HepG2 (cell line): ENCODE results near the gene PACS1. TPM values are rescaled to one million over a fixed set of nuclear protein-coding genes. Genes with fewer than 3 reads are reported as not detected.

ENCODE experiments used
- ATAC-seq: fragments of 200-7000 bp; cut with Tn5 transposase; 3 replicates; pipeline ENCODE4 v1.9.1; 2020; ENCODE audit warnings: mild to moderate bottlenecking, moderate library complexity
- BruUV-seq: library from RNA; stranded (reverse); fragments of 400-500 nt; replicated peaks from 2 replicates; lab custom pipeline; 2021; lab: Mats Ljungman, UMichigan
- CTCF ChIA-PET: fragments of 300-600 bp; formaldehyde crosslinking; extraction: SDS; loops from one replicate; lab custom pipeline; 2021; ENCODE audit warnings: low total read pairs, inconsistent platforms, low intra/inter-chr PET ratio; lab: Yijun Ruan, JAX
- POLR2A ChIA-PET: fragments of 350-600 bp; sonication (Branson Sonifier 250); formaldehyde crosslinking; loops from one replicate; lab custom pipeline; 2020; ENCODE audit warnings: antibody characterized with exemption, inconsistent platforms; lab: Yijun Ruan, JAX
- DNase-seq: peaks from one replicate; pipeline ENCODE4 v3.0.0-alpha.2; 2015; ENCODE audit warnings: low spot score
- FAIRE-seq: peaks from 3 replicates; lab custom pipeline; 2011; peaks lifted over from hg19 to GRCh38; lab: Jason Lieb, UNC
- H2AFZ ChIP-seq: one replicate; pipeline ENCODE4 v1.6.1; 2011; ENCODE audit warnings: low read length, inconsistent platforms
- H3K27ac ChIP-seq: fragments of 300-600 bp; 3 replicates; pipeline ENCODE4 v1.8.0; 2011; ENCODE audit warnings: mixed run types, mild to moderate bottlenecking, mixed read lengths, low read length, inconsistent platforms; ENCODE audit not compliant: insufficient read depth; ENCODE audit errors: extremely low read length
- H3K27me3 ChIP-seq, 2 experiments: fragments of 200-600 bp in 1 of 2; 2 replicates in 1 of 2; 3 replicates in 1 of 2; pipeline versions ENCODE4 v1.6.0 to v1.8.0; 2011; ENCODE audit warnings: low read length in 2 of 2, mild to moderate bottlenecking in 2 of 2, moderate library complexity in 2 of 2, inconsistent platforms in 1 of 2; ENCODE audit not compliant: insufficient read depth in 2 of 2, control insufficient read depth in 1 of 2
- H3K36me3 ChIP-seq, 2 experiments: fragments of 200-600 bp in 1 of 2; replicated peaks in 1 of 2; 2 replicates in 1 of 2; 3 replicates in 1 of 2; pipeline versions ENCODE4 v1.5.1 to v1.8.0; 2011; ENCODE audit warnings: low read length in 2 of 2, inconsistent platforms in 1 of 2; ENCODE audit not compliant: insufficient read depth in 2 of 2, control insufficient read depth in 1 of 2
- H3K4me1 ChIP-seq: 2 replicates; pipeline ENCODE4 v1.5.1; 2012; ENCODE audit warnings: low read length, inconsistent platforms; ENCODE audit not compliant: insufficient read depth
- H3K4me2 ChIP-seq: 2 replicates; pipeline ENCODE4 v1.6.0; 2011; ENCODE audit warnings: low read depth, low read length, inconsistent platforms
- H3K4me3 ChIP-seq, 3 experiments: fragments of 200-600 bp in 1 of 3; sonication (generic), shearing (Covaris generic) in 1 of 3; replicated peaks in 1 of 3; 2 replicates each; pipeline ENCODE4 v1.5.1; 2011 to 2016; ENCODE audit warnings: low read length in 3 of 3, inconsistent platforms in 2 of 3, low read depth in 2 of 3, mild to moderate bottlenecking in 2 of 3, control low read depth in 1 of 3, mixed read lengths in 1 of 3; ENCODE audit not compliant: insufficient read depth in 1 of 3
- H3K79me2 ChIP-seq: one replicate; pipeline ENCODE4 v1.6.1; 2011; ENCODE audit warnings: low read length, inconsistent platforms; ENCODE audit not compliant: insufficient read depth
- H3K9ac ChIP-seq: 2 replicates; pipeline ENCODE4 v1.6.0; 2011; ENCODE audit warnings: mild to moderate bottlenecking, low read depth, low read length, inconsistent platforms; ENCODE audit not compliant: insufficient read depth
- H3K9me3 ChIP-seq: 2 replicates; pipeline ENCODE4 v1.5.1; 2012; ENCODE audit warnings: mild to moderate bottlenecking, low read length
- H4K20me1 ChIP-seq: 2 replicates; pipeline ENCODE4 v1.6.0; 2011; ENCODE audit warnings: inconsistent platforms, mild to moderate bottlenecking, low read length, moderate library complexity; ENCODE audit not compliant: insufficient read depth
- ADNP ChIP-seq: sonication (generic); formaldehyde crosslinking; IDR thresholded peaks from 2 replicates; pipeline ENCODE4 v1.4.0; 2020; ENCODE audit warnings: missing genetic modification reagents
- AHDC1 ChIP-seq: sonication (generic); formaldehyde crosslinking; IDR thresholded peaks from 2 replicates; pipeline ENCODE4 v1.5.1; 2020; ENCODE audit warnings: mild to moderate bottlenecking, missing genetic modification reagents, borderline replicate concordance
- MBNL3 ChIP-seq: fragments of 250-450 bp; sonication (Bioruptor Pico); conservative IDR thresholded peaks from 2 replicates; pipeline ENCODE4 v1.8.0; 2022; ENCODE audit warnings: mild to moderate bottlenecking, inconsistent platforms
- PATZ1 ChIP-seq: sonication (generic); formaldehyde crosslinking; IDR thresholded peaks from 2 replicates; pipeline ENCODE4 v1.4.0; 2020; ENCODE audit warnings: missing genetic modification reagents
- PAWR ChIP-seq: sonication (generic); formaldehyde crosslinking; IDR thresholded peaks from 2 replicates; pipeline ENCODE4 v1.4.0; 2020; ENCODE audit warnings: missing genetic modification reagents, mild to moderate bottlenecking, borderline replicate concordance
- RBM22 ChIP-seq: fragments of 200-400 bp; formaldehyde crosslinking; optimal IDR thresholded peaks from 2 replicates; pipeline ENCODE3; 2017; ENCODE audit warnings: mild to moderate bottlenecking, low read length, moderate library complexity
- SP4 ChIP-seq: sonication (generic); formaldehyde crosslinking; IDR thresholded peaks from 2 replicates; pipeline ENCODE4 v1.8.1; 2023; ENCODE audit warnings: mild to moderate bottlenecking, missing genetic modification reagents
- TCF12 ChIP-seq, 2 experiments: fragments of 450-650 bp in 1 of 2; sonication (generic) in 1 of 2; formaldehyde crosslinking in 1 of 2; IDR thresholded peaks; 2 replicates each; pipeline versions ENCODE4 v1.6.1 to v1.8.0; 2017 to 2022; ENCODE audit warnings: antibody characterized with exemption in 1 of 2, mild to moderate bottlenecking in 1 of 2, missing genetic modification reagents in 1 of 2, moderate library complexity in 1 of 2
- UBTF ChIP-seq: sonication (generic); formaldehyde crosslinking; IDR thresholded peaks from 2 replicates; pipeline ENCODE4 v1.4.0; 2020; ENCODE audit warnings: mild to moderate bottlenecking, missing genetic modification reagents
- YEATS4 ChIP-seq: sonication (generic); formaldehyde crosslinking; IDR thresholded peaks from 2 replicates; pipeline ENCODE4 v1.4.0; 2020; ENCODE audit warnings: missing genetic modification reagents, borderline replicate concordance
- ZMAT5 ChIP-seq: sonication (generic); formaldehyde crosslinking; IDR thresholded peaks from 2 replicates; pipeline ENCODE4 v1.5.0; 2020; ENCODE audit warnings: mild to moderate bottlenecking, low read depth, missing genetic modification reagents, borderline replicate concordance
- ZNF367 ChIP-seq: sonication (generic); formaldehyde crosslinking; IDR thresholded peaks from 2 replicates; pipeline ENCODE4 v1.4.0; 2020; ENCODE audit warnings: missing genetic modification reagents, borderline replicate concordance
- ZNF746 ChIP-seq: sonication (generic); formaldehyde crosslinking; IDR thresholded peaks from 2 replicates; pipeline ENCODE4 v1.8.0; 2022; ENCODE audit warnings: mild to moderate bottlenecking, missing genetic modification reagents
- WGBS: methylation state at CpG from one replicate; pipeline ENCODE4 v1.1.6; 2017; ENCODE audit warnings: low lambda C conversion rate; 5-methylcytosine and 5-hydroxymethylcytosine counted together
- in situ Hi-C: cut with HindIII; loops from 2 replicates; pipeline ENCODE4 v1.10.0; 2017; ENCODE audit warnings: low pct_unique_long_range_greater_than_20kb; ENCODE audit not compliant: extremely low pct_ligation_motif_present
- intact Hi-C: fragments of 100-400 bp; cut with micrococcal nuclease; formaldehyde crosslinking; loops from one replicate; pipeline ENCODE4 v1.10.0; 2022; ENCODE audit not compliant: unreplicated experiment
- polyA plus RNA-seq, 8 experiments: library from polyadenylated mRNA; depleted of rRNA in 3 of 8; stranded (reverse) in 7 of 8; unstranded in 1 of 8; fragments of >200 nt; fragmentation: Illumina TruSeq in 4 of 8; extraction: Trizol in 4 of 8; gene quantifications; 2 replicates each; pipeline versions ENCODE4 v1.2.1 to v1.2.3, GENCODE V29; 2011 to 2016; ENCODE audit warnings: low read depth in 4 of 8, missing spikeins in 1 of 8, mixed read lengths in 1 of 8; ENCODE audit not compliant: insufficient read depth in 1 of 8
- total RNA-seq, 5 experiments: library from RNA; depleted of rRNA; stranded (reverse); fragments of >200 nt; fragmentation: Illumina TruSeq; extraction: Trizol; gene quantifications; 2 replicates each; pipeline ENCODE4 v1.2.3, GENCODE V29; 2016; ENCODE audit warnings: low read depth in 1 of 5

The PACS1 gene
- total and polyA plus RNA-seq, 2 of the 13 experiments (the other 11 are each of a cell fraction or from before 2014, with no cell fraction given), result 7.6 to 8.6 TPM

- no peak for FAIRE-seq
- no peak for ATAC-seq
- ChIA-PET POLR2A (no interaction called here), CTCF (no interaction called here)
- Histone ChIP-seq H3K36me3 (no peaks in the 10 kb centered on the region), H3K4me1 (peaks cover 39% of the 10 kb centered on the region), H3K27me3 (peaks cover 0 to 41% of the 10 kb centered on the region in 2 experiments; a peak in 4 of 5 replicates), H2AFZ (no peak within 1 kb of the TSS), H3K4me3 (no peak within 1 kb of the TSS), H3K4me2 (no peak within 1 kb of the TSS), H3K9me3 (no peaks in the 10 kb centered on the region), H4K20me1 (no peaks in the 10 kb centered on the region), H3K79me2 (peaks cover 14% of the 10 kb centered on the region), H3K27ac (no peak within 1 kb of the TSS), H3K9ac (no peak within 1 kb of the TSS)
- no TSS peak for BruUV-seq
- DNase-seq, result no peak
- 55% methylated on average over 31 of the region's 39 CpGs for WGBS
- intact Hi-C loops, result no loop called here
- in situ Hi-C loops, result no loop called here
- TF ChIP-seq SP4 (CRISPR knock-in tag), result no peak
- no peak for TF ChIP-seq PAWR (CRISPR knock-in tag)
- TF ChIP-seq PATZ1 (CRISPR knock-in tag), result no peak
- TF ChIP-seq YEATS4 (CRISPR knock-in tag), result no peak
- no peak for TF ChIP-seq AHDC1 (CRISPR knock-in tag)
- no peak for TF ChIP-seq MBNL3 (CRISPR knock-in tag)
- TF ChIP-seq ZMAT5 (CRISPR knock-in tag), result no peak
- no peak for TF ChIP-seq UBTF (CRISPR knock-in tag)
- no peak for TF ChIP-seq ADNP (CRISPR knock-in tag)
- TF ChIP-seq ZNF367 (CRISPR knock-in tag), result no peak
- TF ChIP-seq RBM22, result no peak
- no peak for TF ChIP-seq ZNF746 (CRISPR knock-in tag)
- TF ChIP-seq TCF12 (IDR thresholded peaks at IDR 0.05), result no peak
- no peak for TF ChIP-seq TCF12 (CRISPR knock-in tag; IDR thresholded peaks at IDR 0.05)
These were observed 21.3 kb upstream of the PACS1 start, which contains the start of gene GAL3ST3 for GRCh38 chr11:66048547-66049323. GAL3ST3 (minus strand) TSS chr11:66049161; CDS start chr11:66045415, 3,746 bp downstream.
